ENCODE measurements around the gene NTN3. TPM values are rescaled to one million over a fixed set of nuclear protein-coding genes. Genes with fewer than 3 reads are reported as not detected.

The NTN3 gene
- total and polyA plus RNA-seq, 12 donors, result 0.16 to 1.5 (median 0.32) TPM; not detected in 3

DNA sequence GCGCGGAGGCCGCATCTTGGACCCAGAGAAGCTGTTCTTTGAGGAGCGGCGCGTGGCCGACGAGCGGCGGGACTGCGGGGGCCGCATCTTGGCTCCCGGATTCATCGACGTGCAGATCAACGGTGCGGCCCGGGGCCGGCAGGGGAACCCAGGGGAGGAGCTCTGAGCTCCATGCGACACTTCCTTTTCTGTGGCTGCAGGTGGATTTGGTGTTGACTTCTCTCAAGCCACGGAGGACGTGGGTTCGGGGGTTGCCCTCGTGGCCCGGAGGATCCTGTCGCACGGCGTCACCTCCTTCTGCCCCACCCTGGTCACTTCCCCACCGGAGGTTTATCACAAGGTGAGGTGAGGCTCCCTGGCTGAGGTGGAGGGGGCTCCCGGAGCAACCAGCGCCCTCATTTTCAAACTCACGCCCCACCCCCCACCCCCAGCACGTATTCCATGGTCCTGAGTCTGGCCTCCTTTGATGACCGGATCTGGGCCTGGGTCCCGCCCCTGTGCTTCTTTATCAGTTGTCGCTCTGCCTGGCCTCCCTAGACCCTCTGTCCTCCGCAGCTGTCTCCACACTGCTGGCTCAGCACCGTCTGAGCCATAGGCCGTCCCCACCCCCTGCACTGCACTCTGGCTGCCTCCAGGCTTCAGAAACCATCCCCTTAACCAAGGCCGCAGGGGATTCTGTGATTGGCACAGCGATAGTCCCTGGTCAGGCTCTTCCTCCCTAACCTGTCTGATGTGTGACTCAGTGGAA lies 49.9 kb downstream of the NTN3 start:
- 8 to 36% (median 17%) methylated on average over 7 to 41 of the region's 41 CpGs for WGBS, 4 donors
- H3K9me3 ChIP-seq (replicated peaks in 1 of 3), result no peaks in the 10 kb centered on the region
- peak in 4 of 7 donors; percentile 43 to 62 (median 50) for DNase-seq
- peaks cover 0 to 35% of the 10 kb centered on the region in 2 donors for H3K36me3 ChIP-seq (replicated peaks in 1 of 2)
- peaks cover 38 to 48% of the 10 kb centered on the region in 2 donors for H3K4me1 ChIP-seq (replicated peaks in 1 of 2)
- peak overlapping the region in 2 of 4 donors; percentile 39 to 89 for H3K4me3 ChIP-seq
- intact Hi-C loops (cut with DNase I), result no loop called here
- no peaks in the 10 kb centered on the region for H3K27me3 ChIP-seq
- peak overlapping the region in 4 of 5 donors; percentile 57 to 99 (median 83) for H3K27ac ChIP-seq
- TF ChIP-seq, protein P1, sequence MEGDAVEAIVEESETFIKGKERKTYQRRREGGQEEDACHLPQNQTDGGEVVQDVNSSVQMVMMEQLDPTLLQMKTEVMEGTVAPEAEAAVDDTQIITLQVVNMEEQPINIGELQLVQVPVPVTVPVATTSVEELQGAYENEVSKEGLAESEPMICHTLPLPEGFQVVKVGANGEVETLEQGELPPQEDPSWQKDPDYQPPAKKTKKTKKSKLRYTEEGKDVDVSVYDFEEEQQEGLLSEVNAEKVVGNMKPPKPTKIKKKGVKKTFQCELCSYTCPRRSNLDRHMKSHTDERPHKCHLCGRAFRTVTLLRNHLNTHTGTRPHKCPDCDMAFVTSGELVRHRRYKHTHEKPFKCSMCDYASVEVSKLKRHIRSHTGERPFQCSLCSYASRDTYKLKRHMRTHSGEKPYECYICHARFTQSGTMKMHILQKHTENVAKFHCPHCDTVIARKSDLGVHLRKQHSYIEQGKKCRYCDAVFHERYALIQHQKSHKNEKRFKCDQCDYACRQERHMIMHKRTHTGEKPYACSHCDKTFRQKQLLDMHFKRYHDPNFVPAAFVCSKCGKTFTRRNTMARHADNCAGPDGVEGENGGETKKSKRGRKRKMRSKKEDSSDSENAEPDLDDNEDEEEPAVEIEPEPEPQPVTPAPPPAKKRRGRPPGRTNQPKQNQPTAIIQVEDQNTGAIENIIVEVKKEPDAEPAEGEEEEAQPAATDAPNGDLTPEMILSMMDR (IDR thresholded peaks at IDR 0.05), result peak in 1 of 6 experiments; percentile 26
- peak in 1 of 2 donors; percentile 32 for TF ChIP-seq POLR2A (IDR thresholded peaks at IDR 0.05)

Small RNA genes lying within 50 kb of the gene (microRNA-seq; reads per million reads assigned to microRNA genes)
- gene MIR6767 (0 reads per million in 3 donors), gene MIR6768 (0 reads per million in 3 donors)

Small RNA genes lying within 50 kb of the gene (small RNA-seq; reads per million reads assigned to genes)
- 0 reads per million in 2 donors for gene AC093525.1
- 0 reads per million in 2 donors for gene MIR6768

Other genes with a start within 250 kb of the NTN3 start
- gene E4F1, start 247.7 kb upstream of the NTN3 start, total RNA-seq, result 10 to 100 TPM; 18.6 to 37.4 (median 25.4) TPM
- 100 to 1,000 TPM in 1 of 3 donors, 10 to 100 TPM in 1, 1 to 10 TPM in 1; 2.9 to 121 (median 80.0) TPM for gene E4F1, start 247.7 kb upstream of the NTN3 start, polyA plus RNA-seq
- 1 to 10 TPM in 2 of 9 donors, under 1 TPM in 6, not detected in 1; 0.25 to 2.9 (median 0.72) TPM for gene DNASE1L2, start 234.9 kb upstream of the NTN3 start, total RNA-seq
- gene DNASE1L2, start 234.9 kb upstream of the NTN3 start, polyA plus RNA-seq, result 1 to 10 TPM in 2 of 3 donors, not detected in 1; 2.2 to 6.0 TPM
- 10 to 100 TPM; 34.7 to 80.2 (median 57.8) TPM for gene ECI1, start 219.7 kb upstream of the NTN3 start, total RNA-seq
- gene ECI1, start 219.7 kb upstream of the NTN3 start, polyA plus RNA-seq, result 100 to 1,000 TPM in 1 of 3 donors, 10 to 100 TPM in 1, 1 to 10 TPM in 1; 5.8 to 172 (median 99.0) TPM
- 100 to 1,000 TPM in 8 of 9 donors, 10 to 100 TPM in 1; 83.5 to 176 (median 125) TPM for gene RNPS1, start 203.2 kb upstream of the NTN3 start, total RNA-seq
- gene RNPS1, start 203.2 kb upstream of the NTN3 start, polyA plus RNA-seq, result 100 to 1,000 TPM in 1 of 3 donors, 10 to 100 TPM in 2; 90.2 to 105 (median 93.6) TPM
- 10 to 100 TPM in 8 of 9 donors, 1 to 10 TPM in 1; 3.3 to 30.8 (median 23.4) TPM for gene ABCA3, start 130.6 kb upstream of the NTN3 start, total RNA-seq
- 10 to 100 TPM; 12.4 to 21.3 (median 12.8) TPM for gene ABCA3, start 130.6 kb upstream of the NTN3 start, polyA plus RNA-seq
- 1 to 10 TPM; 1.6 to 5.4 (median 2.5) TPM for gene CCNF, start 41.9 kb upstream of the NTN3 start, total RNA-seq
- 1 to 10 TPM in 1 of 3 donors, under 1 TPM in 2; 0.71 to 2.2 (median 0.84) TPM for gene CCNF, start 41.9 kb upstream of the NTN3 start, polyA plus RNA-seq
- gene TEDC2, start 11.2 kb upstream of the NTN3 start, total RNA-seq, result 1 to 10 TPM in 7 of 9 donors, under 1 TPM in 2; 0.53 to 8.6 (median 1.6) TPM
- 1 to 10 TPM in 1 of 3 donors, under 1 TPM in 2; 0.33 to 2.5 (median 0.98) TPM for gene TEDC2, start 11.2 kb upstream of the NTN3 start, polyA plus RNA-seq
- 10 to 100 TPM in 8 of 9 donors, 1 to 10 TPM in 1; 5.9 to 18.5 (median 14.7) TPM for gene TBC1D24, start 3.8 kb downstream of the NTN3 start, total RNA-seq
- 10 to 100 TPM in 1 of 3 donors, 1 to 10 TPM in 2; 3.9 to 13.8 (median 4.7) TPM for gene TBC1D24, start 3.8 kb downstream of the NTN3 start, polyA plus RNA-seq
- gene ATP6V0C, start 42.7 kb downstream of the NTN3 start, total RNA-seq, result 100 to 1,000 TPM in 4 of 9 donors, 10 to 100 TPM in 5; 26.5 to 318 (median 94.3) TPM
- gene ATP6V0C, start 42.7 kb downstream of the NTN3 start, polyA plus RNA-seq, result 100 to 1,000 TPM in 2 of 3 donors, 10 to 100 TPM in 1; 64.4 to 236 (median 172) TPM
- 100 to 1,000 TPM in 1 of 9 donors, 10 to 100 TPM in 8; 21.9 to 131 (median 65.2) TPM for gene AMDHD2, start 49.1 kb downstream of the NTN3 start, total RNA-seq
- 100 to 1,000 TPM in 1 of 3 donors, 10 to 100 TPM in 1, 1 to 10 TPM in 1; 3.1 to 131 (median 54.6) TPM for gene AMDHD2, start 49.1 kb downstream of the NTN3 start, polyA plus RNA-seq
- gene CEMP1, start 60.1 kb downstream of the NTN3 start, total RNA-seq, result under 1 TPM in 1 of 9 donors, not detected in 8; 0.11 TPM
- 1 to 10 TPM in 2 of 3 donors, not detected in 1; 1.3 to 1.4 TPM for gene CEMP1, start 60.1 kb downstream of the NTN3 start, polyA plus RNA-seq
- gene PDPK1, start 66.7 kb downstream of the NTN3 start, total RNA-seq, result 10 to 100 TPM; 23.9 to 68.0 (median 42.2) TPM
- 10 to 100 TPM; 28.9 to 69.7 (median 31.0) TPM for gene PDPK1, start 66.7 kb downstream of the NTN3 start, polyA plus RNA-seq
- 10 to 100 TPM; 14.0 to 81.5 (median 18.8) TPM for gene KCTD5, start 211.2 kb downstream of the NTN3 start, total RNA-seq
- 10 to 100 TPM; 11.0 to 21.8 (median 13.4) TPM for gene KCTD5, start 211.2 kb downstream of the NTN3 start, polyA plus RNA-seq
- gene PRSS27, start 248.9 kb downstream of the NTN3 start, total RNA-seq, result 1 to 10 TPM in 5 of 9 donors, under 1 TPM in 3, not detected in 1; 0.33 to 2.1 (median 1.4) TPM
- gene PRSS27, start 248.9 kb downstream of the NTN3 start, polyA plus RNA-seq, result 1 to 10 TPM in 2 of 3 donors, not detected in 1; 2.6 to 2.7 TPM